ENCODE measurements around the gene GINS1. TPM values are rescaled to one million over a fixed set of nuclear protein-coding genes. Genes with fewer than 3 reads are reported as not detected.

The GINS1 gene
- total and polyA plus RNA-seq, 2 experiments from 2014 or later = 32.0 to 65.4 TPM

- H3K79me2 ChIP-seq (replicated peaks; ENCODE audit: insufficient read depth) = no peaks in the 10 kb centered on the region
- H3F3A ChIP-seq (replicated peaks; ENCODE audit: low read depth) = no peaks in the 10 kb centered on the region; the same call in 1 of the 2 replicates
- no peaks in the 10 kb centered on the region for H3K9me2 ChIP-seq (ENCODE audit: insufficient read depth)
- H4K20me1 ChIP-seq (replicated peaks; ENCODE audit: insufficient read depth) = no peaks in the 10 kb centered on the region; the same call in 1 of the 2 replicates
- H3K4me3 ChIP-seq = no peak overlapping the region
- no peaks in the 10 kb centered on the region for H3K27me3 ChIP-seq (ENCODE audit: insufficient read depth)
- no peak overlapping the region for H3K4me3 Mint-ChIP-seq
- no peaks in the 10 kb centered on the region; the same call in none of the 2 replicates for H3K36me3 ChIP-seq (ENCODE audit: insufficient read depth)
- no peak overlapping the region; the same call in 1 of the 2 replicates for H3K27ac Mint-ChIP-seq
- H3K4me2 ChIP-seq = no peak overlapping the region
- H3K27me3 Mint-ChIP-seq (ENCODE audit: insufficient read depth, low read depth, poor library complexity) = peaks cover 6% of the 10 kb centered on the region
- no peaks in the 10 kb centered on the region for H3K9me3 Mint-ChIP-seq
- H3K4me1 ChIP-seq (ENCODE audit: insufficient read depth) = peaks cover 11% of the 10 kb centered on the region
- H3K4me1 Mint-ChIP-seq = peaks cover 37% of the 10 kb centered on the region
- no peak for TF ChIP-seq ZNF114 (CRISPR knock-in tag; IDR thresholded peaks at IDR 0.05)
- TF ChIP-seq CREB1 (CRISPR knock-in tag; IDR thresholded peaks at IDR 0.05; ENCODE audit: low read depth) = no peak
- no peak for TF ChIP-seq ETS1 (IDR thresholded peaks at IDR 0.05)
- TF ChIP-seq EZH2phosphoT487 (IDR thresholded peaks at IDR 0.05; ENCODE audit: unreplicated experiment) = no peak
- no peak for TF ChIP-seq EZH2 (IDR thresholded peaks at IDR 0.05; ENCODE audit: low read depth, unreplicated experiment)
- TF ChIP-seq CTCF (conservative IDR thresholded peaks at IDR 0.05; ENCODE audit: low read depth in 2 of 2) = no peak
- TF ChIP-seq REST (IDR thresholded peaks at IDR 0.05; ENCODE audit: unreplicated experiment) = no peak
- TF ChIP-seq JUNB (IDR thresholded peaks at IDR 0.05; ENCODE audit: unreplicated experiment) = no peak
- no peak for TF ChIP-seq NANOG (IDR thresholded peaks at IDR 0.05; ENCODE audit: borderline replicate concordance)
- TF ChIP-seq STAT1 (IDR thresholded peaks at IDR 0.05; ENCODE audit: unreplicated experiment) = no peak
- no peak for TF ChIP-seq ZNF462 (CRISPR knock-in tag; IDR thresholded peaks at IDR 0.05)
- no peak for TF ChIP-seq ZNF331 (CRISPR knock-in tag; IDR thresholded peaks at IDR 0.05; ENCODE audit: low read depth)
- TF ChIP-seq POLR2AphosphoS5 (IDR thresholded peaks at IDR 0.05; ENCODE audit: low read depth) = no peak
- no peak overlapping the region for H3K27ac ChIP-seq (ENCODE audit: low read depth)
- H3K36me3 Mint-ChIP-seq (ENCODE audit: low read depth) = peaks cover 33% of the 10 kb centered on the region
- no peak for DNase-seq (ENCODE audit: low spot score)
- no peak for ATAC-seq
- H2AFZ ChIP-seq = no peak overlapping the region
These were observed 83.4 kb downstream of the GINS1 start for GRCh38 chr20:25490656-25491445.
